Mesothelial cell of epicardium (in vitro differentiated cells): ENCODE data around the gene ACADS. TPM values are rescaled to one million over a fixed set of nuclear protein-coding genes. Genes with fewer than 3 reads are reported as not detected.

Source experiments
- DNase-seq, 2 experiments: peaks; one replicate each; pipeline ENCODE4 v3.0.0; 2021; ENCODE audit warnings: low spot score in 2 of 2; ENCODE audit not compliant: unreplicated experiment in 2 of 2
- H3K27ac Mint-ChIP-seq: 2 replicates; pipeline ENCODE4 v1.8.0; 2021; ENCODE audit warnings: mixed read lengths
- H3K27me3 Mint-ChIP-seq: 2 replicates; pipeline ENCODE4 v1.8.0; 2021; ENCODE audit warnings: low read depth, mixed read lengths
- H3K36me3 Mint-ChIP-seq: 2 replicates; pipeline ENCODE4 v1.8.0; 2021; ENCODE audit warnings: mixed read lengths
- H3K4me1 Mint-ChIP-seq: 2 replicates; pipeline ENCODE4 v1.8.0; 2021; ENCODE audit warnings: mixed read lengths
- H3K4me3 Mint-ChIP-seq: 2 replicates; pipeline ENCODE4 v1.8.0; 2021; ENCODE audit warnings: mild to moderate bottlenecking, moderate library complexity, mixed read lengths
- H3K9me3 Mint-ChIP-seq: 2 replicates; pipeline ENCODE4 v1.8.0; 2021; ENCODE audit warnings: mixed read lengths
- CTCF ChIP-seq: fragments of 200-600 bp; sonication (generic); IDR thresholded peaks from one replicate; pipeline ENCODE4 v1.5.0; 2021; ENCODE audit warnings: antibody characterized with exemption; ENCODE audit not compliant: unreplicated experiment
- total RNA-seq: library from RNA; stranded (reverse); gene quantifications from 3 replicates; pipeline ENCODE4 v1.2.1, GENCODE V29; 2021

ACADS gene
- 11.9 to 12.8 TPM (median 11.9 TPM) in 3 replicates for total RNA-seq

- no peak for TF ChIP-seq CTCF
- DNase-seq = peak; percentile 70 to 84
- Mint-ChIP-seq H3K9me3 (no peaks in the 10 kb centered on the region), H3K36me3 (peaks cover 34% of the 10 kb centered on the region), H3K4me1 (peaks cover 15% of the 10 kb centered on the region), H3K27ac (peak within 1 kb of the TSS; percentile 80), H3K4me3 (peak within 1 kb of the TSS; percentile 84), H3K27me3 (no peaks in the 10 kb centered on the region)
These were observed at the start of gene ACADS for GRCh38 chr12:120725659-120726509. TSS of gene ACADS (plus strand) at chr12:120725826. CDS start at chr12:120725886, 60 bp downstream.

GRCh38 chr12:120677765-120678473 is 47.7 kb upstream of the ACADS start:
- H3K36me3 Mint-ChIP-seq = no peaks in the 10 kb centered on the region
- no peak overlapping the region for H3K27ac Mint-ChIP-seq
- DNase-seq = no peak
- TF ChIP-seq CTCF = no peak
- no peak overlapping the region for H3K4me3 Mint-ChIP-seq
- H3K27me3 Mint-ChIP-seq = peaks cover 4% of the 10 kb centered on the region
- peaks cover 4% of the 10 kb centered on the region for H3K4me1 Mint-ChIP-seq
- H3K9me3 Mint-ChIP-seq = peaks cover 3% of the 10 kb centered on the region

GRCh38 chr12:120678572-120678971 is 47.1 kb upstream of the ACADS start:
- H3K4me1 Mint-ChIP-seq = peaks cover 4% of the 10 kb centered on the region
- TF ChIP-seq CTCF = no peak
- peaks cover 3% of the 10 kb centered on the region for H3K9me3 Mint-ChIP-seq
- peaks cover 3% of the 10 kb centered on the region for H3K27me3 Mint-ChIP-seq
- no peak for DNase-seq
- no peak overlapping the region for H3K27ac Mint-ChIP-seq
- H3K36me3 Mint-ChIP-seq = no peaks in the 10 kb centered on the region
- H3K4me3 Mint-ChIP-seq = no peak overlapping the region

GRCh38 chr12:120680165-120680738 is 45.4 kb upstream of the ACADS start:
- peaks cover 4% of the 10 kb centered on the region for H3K4me1 Mint-ChIP-seq
- H3K9me3 Mint-ChIP-seq = peaks cover 3% of the 10 kb centered on the region
- peaks cover 1% of the 10 kb centered on the region for H3K27me3 Mint-ChIP-seq
- no peak overlapping the region for H3K4me3 Mint-ChIP-seq
- no peaks in the 10 kb centered on the region for H3K36me3 Mint-ChIP-seq
- H3K27ac Mint-ChIP-seq = peak overlapping the region; percentile 22
- DNase-seq = no peak
- TF ChIP-seq CTCF = no peak

- no peak for TF ChIP-seq CTCF
- H3K27ac Mint-ChIP-seq = peak overlapping the region; percentile 67
- H3K27me3 Mint-ChIP-seq = no peaks in the 10 kb centered on the region
- no peaks in the 10 kb centered on the region for H3K9me3 Mint-ChIP-seq
- peaks cover 19% of the 10 kb centered on the region for H3K4me1 Mint-ChIP-seq
- H3K36me3 Mint-ChIP-seq = no peaks in the 10 kb centered on the region
- no peak for DNase-seq
- peak overlapping the region; percentile 48 for H3K4me3 Mint-ChIP-seq
These were observed 41.1 kb upstream of the ACADS start for GRCh38 chr12:120684523-120684932.
